Type B pancreatic cell (in vitro differentiated cells): ENCODE data around the gene CKB. TPM values are rescaled to one million over a fixed set of nuclear protein-coding genes. Genes with fewer than 3 reads are reported as not detected.

Source experiments
- DNase-seq: peaks from one replicate; pipeline ENCODE4 v3.0.0; 2021; ENCODE audit warnings: mixed read lengths; ENCODE audit not compliant: unreplicated experiment; ENCODE audit errors: extremely low spot score
- H3K27ac Mint-ChIP-seq: 2 replicates; pipeline ENCODE4 v1.8.0; 2021; ENCODE audit warnings: mild to moderate bottlenecking, mixed read lengths
- H3K27me3 Mint-ChIP-seq: 2 replicates; pipeline ENCODE4 v1.8.0; 2021; ENCODE audit warnings: mixed read lengths
- H3K36me3 Mint-ChIP-seq: 2 replicates; pipeline ENCODE4 v1.8.0; 2021; ENCODE audit warnings: mixed read lengths
- H3K4me1 Mint-ChIP-seq: one replicate; pipeline ENCODE4 v1.8.0; 2021; ENCODE audit warnings: mixed read lengths; ENCODE audit not compliant: unreplicated experiment
- H3K4me3 Mint-ChIP-seq: 2 replicates; pipeline ENCODE4 v1.8.0; 2021; ENCODE audit warnings: mild to moderate bottlenecking, mixed read lengths
- H3K9me3 Mint-ChIP-seq: 2 replicates; pipeline ENCODE4 v1.8.0; 2021; ENCODE audit warnings: mixed read lengths
- CTCF ChIP-seq: fragments of 200-600 bp; sonication (generic); conservative IDR thresholded peaks from 2 replicates; pipeline ENCODE4 v1.5.0; 2021; ENCODE audit warnings: antibody characterized with exemption, mild to moderate bottlenecking
- total RNA-seq: library from RNA; stranded (reverse); gene quantifications from 2 replicates; pipeline ENCODE4 v1.2.1, GENCODE V29; 2021; ENCODE audit warnings: low replicate concordance

CKB gene
- total RNA-seq, 1 donor from 2014 or later = 323 TPM

- H3K4me3 Mint-ChIP-seq = peak overlapping the region; percentile 68
- H3K27me3 Mint-ChIP-seq = no peaks in the 10 kb centered on the region
- no peaks in the 10 kb centered on the region for H3K36me3 Mint-ChIP-seq
- peaks cover 6% of the 10 kb centered on the region for H3K4me1 Mint-ChIP-seq
- DNase-seq = no peak
- H3K27ac Mint-ChIP-seq = peak overlapping the region; percentile 95
- no peaks in the 10 kb centered on the region for H3K9me3 Mint-ChIP-seq
- no peak for TF ChIP-seq CTCF
These were observed 18.4 kb upstream of the CKB start for GRCh38 chr14:103540821-103541708.

- no peak for DNase-seq
- no peaks in the 10 kb centered on the region for H3K36me3 Mint-ChIP-seq
- H3K27ac Mint-ChIP-seq = peak overlapping the region; percentile 95
- H3K4me3 Mint-ChIP-seq = no peak overlapping the region
- no peak for TF ChIP-seq CTCF
- peaks cover 6% of the 10 kb centered on the region for H3K4me1 Mint-ChIP-seq
- no peaks in the 10 kb centered on the region for H3K27me3 Mint-ChIP-seq
- no peaks in the 10 kb centered on the region for H3K9me3 Mint-ChIP-seq
These were observed 16.6 kb upstream of the CKB start for GRCh38 chr14:103539056-103539825.

GRCh38 chr14:103538291-103539055, 15.8 kb upstream of the CKB start:
- Mint-ChIP-seq H3K27ac (no peak overlapping the region), H3K27me3 (no peaks in the 10 kb centered on the region), H3K4me3 (no peak overlapping the region), H3K9me3 (no peaks in the 10 kb centered on the region), H3K4me1 (peaks cover 6% of the 10 kb centered on the region), H3K36me3 (no peaks in the 10 kb centered on the region)
- no peak for DNase-seq
- no peak for TF ChIP-seq CTCF

GRCh38 chr14:103537175-103537990, 14.8 kb upstream of the CKB start:
- no peak overlapping the region for H3K27ac Mint-ChIP-seq
- no peaks in the 10 kb centered on the region for H3K36me3 Mint-ChIP-seq
- no peak for TF ChIP-seq CTCF
- H3K4me1 Mint-ChIP-seq = peaks cover 6% of the 10 kb centered on the region
- H3K27me3 Mint-ChIP-seq = no peaks in the 10 kb centered on the region
- no peak for DNase-seq
- no peak overlapping the region for H3K4me3 Mint-ChIP-seq
- H3K9me3 Mint-ChIP-seq = no peaks in the 10 kb centered on the region

DNA sequence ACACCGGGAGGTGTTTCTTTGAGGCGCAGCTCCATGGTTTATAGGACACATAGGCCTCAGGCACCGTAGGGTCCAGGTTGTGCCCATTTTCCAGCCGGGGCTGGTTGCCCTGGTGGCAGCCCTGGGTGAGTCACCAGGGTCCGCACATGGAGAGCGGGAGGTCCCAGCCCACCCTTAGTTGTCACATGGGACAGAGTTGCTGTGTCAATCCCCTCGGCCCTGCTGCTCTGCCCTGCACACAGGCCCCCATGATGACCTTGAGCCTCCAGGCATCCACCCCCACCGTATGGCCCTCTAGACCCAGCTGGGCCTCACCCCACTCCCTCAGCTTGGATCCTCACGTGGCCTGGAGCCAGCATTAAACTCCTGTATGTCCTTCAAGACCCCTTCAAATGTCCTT, 14.1 kb upstream of the CKB start:
- Mint-ChIP-seq H3K4me1 (peaks cover 6% of the 10 kb centered on the region), H3K36me3 (no peaks in the 10 kb centered on the region), H3K27ac (no peak overlapping the region), H3K4me3 (no peak overlapping the region), H3K9me3 (no peaks in the 10 kb centered on the region), H3K27me3 (no peaks in the 10 kb centered on the region)
- DNase-seq = no peak
- TF ChIP-seq CTCF = no peak
